Osteocyte (in vitro differentiated cells): ENCODE measurements around the gene C20orf204. TPM values are rescaled to one million over a fixed set of nuclear protein-coding genes. Genes with fewer than 3 reads are reported as not detected.
"Not testable (repeated sequence)": the region's sequence is repeated elsewhere in the genome, so short reads cannot be mapped to it uniquely, and the experiment has no call there.

Source experiments
- DNase-seq: peaks from one replicate; pipeline ENCODE4 v3.0.0; 2021; ENCODE audit warnings: mixed read lengths; ENCODE audit not compliant: unreplicated experiment; ENCODE audit errors: extremely low spot score
- H3K27ac Mint-ChIP-seq: one replicate; pipeline ENCODE4 v1.8.0; 2021; ENCODE audit warnings: mild to moderate bottlenecking, mixed read lengths; ENCODE audit not compliant: unreplicated experiment
- H3K27me3 Mint-ChIP-seq: one replicate; pipeline ENCODE4 v1.8.0; 2021; ENCODE audit warnings: mixed read lengths; ENCODE audit not compliant: unreplicated experiment
- H3K36me3 Mint-ChIP-seq: one replicate; pipeline ENCODE4 v1.8.0; 2021; ENCODE audit warnings: mixed read lengths; ENCODE audit not compliant: unreplicated experiment
- H3K4me1 Mint-ChIP-seq: one replicate; pipeline ENCODE4 v1.8.0; 2021; ENCODE audit warnings: mixed read lengths; ENCODE audit not compliant: unreplicated experiment
- H3K4me3 Mint-ChIP-seq: one replicate; pipeline ENCODE4 v1.8.0; 2021; ENCODE audit warnings: mild to moderate bottlenecking, moderate library complexity, mixed read lengths; ENCODE audit not compliant: unreplicated experiment
- H3K9me3 Mint-ChIP-seq: one replicate; pipeline ENCODE4 v1.8.0; 2021; ENCODE audit warnings: mixed read lengths; ENCODE audit not compliant: unreplicated experiment
- CTCF ChIP-seq: fragments of 200-600 bp; sonication (generic); IDR thresholded peaks from 2 replicates; pipeline ENCODE4 v1.5.0; 2021; ENCODE audit warnings: antibody characterized with exemption, mild to moderate bottlenecking, moderate library complexity
- total RNA-seq: library from RNA; stranded (reverse); gene quantifications from 2 replicates; pipeline ENCODE4 v1.2.1, GENCODE V29; 2021

The C20orf204 gene
- total RNA-seq, 1 donor from 2014 or later: 1.3 TPM

- H3K4me1 Mint-ChIP-seq: peaks cover 35% of the 10 kb centered on the region
- H3K27ac Mint-ChIP-seq: no peak overlapping the region
- no peaks in the 10 kb centered on the region for H3K36me3 Mint-ChIP-seq
- H3K27me3 Mint-ChIP-seq: peaks cover 11% of the 10 kb centered on the region
- peak overlapping the region; percentile 65 for H3K4me3 Mint-ChIP-seq
- no peak for TF ChIP-seq CTCF
- H3K9me3 Mint-ChIP-seq: no peaks in the 10 kb centered on the region
- no peak for DNase-seq
Measured at GRCh38 chr20:64082820-64083377, 46.9 kb downstream of the C20orf204 start.

- Mint-ChIP-seq H3K27me3 (peaks cover 13% of the 10 kb centered on the region), H3K9me3 (no peaks in the 10 kb centered on the region), H3K4me1 (peaks cover 34% of the 10 kb centered on the region), H3K27ac (no peak overlapping the region), H3K36me3 (no peaks in the 10 kb centered on the region), H3K4me3 (peak overlapping the region; percentile 65)
- DNase-seq: peak; percentile 92
- peak; percentile 78 for TF ChIP-seq CTCF
Measured at GRCh38 chr20:64083378-64083803, 47.4 kb downstream of the C20orf204 start.

GRCh38 chr20:64083804-64084684, 48.1 kb downstream of the C20orf204 start, which contains the start of gene LKAAEAR1:
LKAAEAR1 (minus strand) TSS chr20:64084398; CDS start chr20:64084219, 179 bp downstream.
- Mint-ChIP-seq H3K27ac (no peak within 1 kb of the TSS), H3K9me3 (no peaks in the 10 kb centered on the region), H3K4me1 (peaks cover 27% of the 10 kb centered on the region), H3K4me3 (peak within 1 kb of the TSS; percentile 79), H3K27me3 (peaks cover 13% of the 10 kb centered on the region), H3K36me3 (no peaks in the 10 kb centered on the region)
- no peak for DNase-seq
- TF ChIP-seq CTCF: no peak

GRCh38 chr20:64084685-64085152, 48.7 kb downstream of the C20orf204 start:
- Mint-ChIP-seq H3K4me3 (peak overlapping the region; percentile 79), H3K4me1 (peaks cover 26% of the 10 kb centered on the region), H3K27ac (no peak overlapping the region), H3K36me3 (no peaks in the 10 kb centered on the region), H3K27me3 (peaks cover 13% of the 10 kb centered on the region), H3K9me3 (no peaks in the 10 kb centered on the region)
- no peak for TF ChIP-seq CTCF
- DNase-seq: no peak

GRCh38 chr20:64086801-64087200, 50.8 kb downstream of the C20orf204 start:
- no peaks in the 10 kb centered on the region for H3K36me3 Mint-ChIP-seq
- H3K27ac Mint-ChIP-seq: no peak overlapping the region
- TF ChIP-seq CTCF: no peak
- peaks cover 13% of the 10 kb centered on the region for H3K27me3 Mint-ChIP-seq
- peaks cover 15% of the 10 kb centered on the region for H3K4me1 Mint-ChIP-seq
- DNase-seq: no peak
- H3K4me3 Mint-ChIP-seq: no peak overlapping the region
- H3K9me3 Mint-ChIP-seq: no peaks in the 10 kb centered on the region

- not testable (repeated sequence) for DNase-seq, H3K4me1 Mint-ChIP-seq, H3K4me3 Mint-ChIP-seq, H3K9me3 Mint-ChIP-seq, H3K36me3 Mint-ChIP-seq, H3K27ac Mint-ChIP-seq
- peaks cover 13% of the 10 kb centered on the region for H3K27me3 Mint-ChIP-seq
Measured at GRCh38 chr20:64087226-64087825, 51.3 kb downstream of the C20orf204 start.

GRCh38 chr20:64088586-64088985, 52.6 kb downstream of the C20orf204 start:
- H3K4me3 Mint-ChIP-seq: not testable (repeated sequence)

More at GRCh38 chr20:64088586-64088985, 52.6 kb downstream of the C20orf204 start:
- H3K36me3 Mint-ChIP-seq, H3K27ac Mint-ChIP-seq, DNase-seq, H3K4me1 Mint-ChIP-seq, H3K9me3 Mint-ChIP-seq: not testable (repeated sequence)
- peaks cover 13% of the 10 kb centered on the region for H3K27me3 Mint-ChIP-seq
